ENCODE measurements around the gene ENTPD8. TPM values are rescaled to one million over a fixed set of nuclear protein-coding genes. Genes with fewer than 3 reads are reported as not detected.

The ENTPD8 gene
- total RNA-seq, 1 donor from 2014 or later = 0.21 TPM

- H3K4me3 Mint-ChIP-seq (ENCODE audit: unreplicated experiment) = no peak overlapping the region
- H3K4me1 Mint-ChIP-seq (ENCODE audit: unreplicated experiment) = peaks cover 3% of the 10 kb centered on the region
- H3K27me3 Mint-ChIP-seq (ENCODE audit: unreplicated experiment) = no peaks in the 10 kb centered on the region
- H3K27ac Mint-ChIP-seq (ENCODE audit: unreplicated experiment) = no peak overlapping the region
- H3K36me3 Mint-ChIP-seq (ENCODE audit: low read depth, unreplicated experiment) = peaks cover 2% of the 10 kb centered on the region
- H3K9me3 Mint-ChIP-seq (ENCODE audit: unreplicated experiment) = no peaks in the 10 kb centered on the region
- no peak for DNase-seq (ENCODE audit: low spot score)
- TF ChIP-seq, protein P1, sequence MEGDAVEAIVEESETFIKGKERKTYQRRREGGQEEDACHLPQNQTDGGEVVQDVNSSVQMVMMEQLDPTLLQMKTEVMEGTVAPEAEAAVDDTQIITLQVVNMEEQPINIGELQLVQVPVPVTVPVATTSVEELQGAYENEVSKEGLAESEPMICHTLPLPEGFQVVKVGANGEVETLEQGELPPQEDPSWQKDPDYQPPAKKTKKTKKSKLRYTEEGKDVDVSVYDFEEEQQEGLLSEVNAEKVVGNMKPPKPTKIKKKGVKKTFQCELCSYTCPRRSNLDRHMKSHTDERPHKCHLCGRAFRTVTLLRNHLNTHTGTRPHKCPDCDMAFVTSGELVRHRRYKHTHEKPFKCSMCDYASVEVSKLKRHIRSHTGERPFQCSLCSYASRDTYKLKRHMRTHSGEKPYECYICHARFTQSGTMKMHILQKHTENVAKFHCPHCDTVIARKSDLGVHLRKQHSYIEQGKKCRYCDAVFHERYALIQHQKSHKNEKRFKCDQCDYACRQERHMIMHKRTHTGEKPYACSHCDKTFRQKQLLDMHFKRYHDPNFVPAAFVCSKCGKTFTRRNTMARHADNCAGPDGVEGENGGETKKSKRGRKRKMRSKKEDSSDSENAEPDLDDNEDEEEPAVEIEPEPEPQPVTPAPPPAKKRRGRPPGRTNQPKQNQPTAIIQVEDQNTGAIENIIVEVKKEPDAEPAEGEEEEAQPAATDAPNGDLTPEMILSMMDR (IDR thresholded peaks at IDR 0.05; ENCODE audit: unreplicated experiment) = no peak
These were observed 33.4 kb downstream of the ENTPD8 start for GRCh38 chr9:137407590-137408300.

GRCh38 chr9:137406876-137407589, 34.1 kb downstream of the ENTPD8 start:
- Mint-ChIP-seq H3K4me3 (ENCODE audit: unreplicated experiment) (no peak overlapping the region), H3K27me3 (ENCODE audit: unreplicated experiment) (no peaks in the 10 kb centered on the region), H3K4me1 (ENCODE audit: unreplicated experiment) (peaks cover 3% of the 10 kb centered on the region), H3K27ac (ENCODE audit: unreplicated experiment) (no peak overlapping the region), H3K36me3 (ENCODE audit: low read depth, unreplicated experiment) (peaks cover 10% of the 10 kb centered on the region), H3K9me3 (ENCODE audit: unreplicated experiment) (no peaks in the 10 kb centered on the region)
- DNase-seq (ENCODE audit: low spot score) = peak; percentile 93
- TF ChIP-seq, protein P1 (IDR thresholded peaks at IDR 0.05; ENCODE audit: unreplicated experiment) = peak; percentile 84

- Mint-ChIP-seq H3K4me1 (ENCODE audit: unreplicated experiment) (peaks cover 3% of the 10 kb centered on the region), H3K27me3 (ENCODE audit: unreplicated experiment) (no peaks in the 10 kb centered on the region), H3K9me3 (ENCODE audit: unreplicated experiment) (no peaks in the 10 kb centered on the region), H3K4me3 (ENCODE audit: unreplicated experiment) (no peak overlapping the region), H3K36me3 (ENCODE audit: low read depth, unreplicated experiment) (peaks cover 13% of the 10 kb centered on the region), H3K27ac (ENCODE audit: unreplicated experiment) (no peak overlapping the region)
- DNase-seq (ENCODE audit: low spot score) = no peak
- TF ChIP-seq, protein P1 (IDR thresholded peaks at IDR 0.05; ENCODE audit: unreplicated experiment) = no peak
These were observed 34.9 kb downstream of the ENTPD8 start for GRCh38 chr9:137406085-137406760.

- H3K9me3 Mint-ChIP-seq (ENCODE audit: unreplicated experiment) = no peaks in the 10 kb centered on the region
- DNase-seq (ENCODE audit: low spot score) = no peak
- H3K4me3 Mint-ChIP-seq (ENCODE audit: unreplicated experiment) = no peak overlapping the region
- H3K4me1 Mint-ChIP-seq (ENCODE audit: unreplicated experiment) = peaks cover 3% of the 10 kb centered on the region
- H3K36me3 Mint-ChIP-seq (ENCODE audit: low read depth, unreplicated experiment) = peaks cover 13% of the 10 kb centered on the region
- TF ChIP-seq, protein P1 (IDR thresholded peaks at IDR 0.05; ENCODE audit: unreplicated experiment) = no peak
- no peak overlapping the region for H3K27ac Mint-ChIP-seq (ENCODE audit: unreplicated experiment)
- H3K27me3 Mint-ChIP-seq (ENCODE audit: unreplicated experiment) = no peaks in the 10 kb centered on the region
These were observed 35.5 kb downstream of the ENTPD8 start for GRCh38 chr9:137405677-137406081.
